ENCODE measurements around the gene NAT9. TPM values are rescaled to one million over a fixed set of nuclear protein-coding genes. Genes with fewer than 3 reads are reported as not detected.

Gene NAT9
- total RNA-seq, 1 donor from 2014 or later, result 66.9 TPM

DNA sequence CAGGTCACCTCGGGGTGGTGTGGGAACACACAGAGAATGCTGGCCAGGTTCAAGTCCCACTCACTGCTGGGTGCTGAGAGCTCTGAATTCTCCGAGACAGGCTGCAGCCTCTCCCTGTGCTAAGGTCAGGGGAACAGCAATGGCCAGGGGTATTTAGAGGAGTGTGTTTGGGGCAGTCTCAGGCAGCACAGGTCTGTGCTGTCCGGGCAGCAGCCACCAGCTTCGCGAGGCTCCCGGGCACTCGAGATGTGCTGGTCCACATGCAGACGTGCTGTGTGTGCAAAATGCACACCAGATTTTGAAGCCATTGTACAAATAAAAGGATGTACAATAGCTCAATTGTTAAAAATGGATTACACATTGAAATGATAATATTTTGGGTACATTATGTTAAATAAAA, 20.6 kb downstream of the NAT9 start:
- H3K36me3 Mint-ChIP-seq (ENCODE audit: low read depth), result no peaks in the 10 kb centered on the region
- no peak for DNase-seq (ENCODE audit: low read depth, low spot score)
- H3K4me1 Mint-ChIP-seq, result peaks cover 40% of the 10 kb centered on the region
- H3K27ac Mint-ChIP-seq (ENCODE audit: unreplicated experiment), result no peak overlapping the region
- no peaks in the 10 kb centered on the region for H3K9me3 Mint-ChIP-seq
- H3K4me3 Mint-ChIP-seq, result no peak overlapping the region
- no peaks in the 10 kb centered on the region for H3K27me3 Mint-ChIP-seq (ENCODE audit: low read depth)
- TF ChIP-seq, protein P1, sequence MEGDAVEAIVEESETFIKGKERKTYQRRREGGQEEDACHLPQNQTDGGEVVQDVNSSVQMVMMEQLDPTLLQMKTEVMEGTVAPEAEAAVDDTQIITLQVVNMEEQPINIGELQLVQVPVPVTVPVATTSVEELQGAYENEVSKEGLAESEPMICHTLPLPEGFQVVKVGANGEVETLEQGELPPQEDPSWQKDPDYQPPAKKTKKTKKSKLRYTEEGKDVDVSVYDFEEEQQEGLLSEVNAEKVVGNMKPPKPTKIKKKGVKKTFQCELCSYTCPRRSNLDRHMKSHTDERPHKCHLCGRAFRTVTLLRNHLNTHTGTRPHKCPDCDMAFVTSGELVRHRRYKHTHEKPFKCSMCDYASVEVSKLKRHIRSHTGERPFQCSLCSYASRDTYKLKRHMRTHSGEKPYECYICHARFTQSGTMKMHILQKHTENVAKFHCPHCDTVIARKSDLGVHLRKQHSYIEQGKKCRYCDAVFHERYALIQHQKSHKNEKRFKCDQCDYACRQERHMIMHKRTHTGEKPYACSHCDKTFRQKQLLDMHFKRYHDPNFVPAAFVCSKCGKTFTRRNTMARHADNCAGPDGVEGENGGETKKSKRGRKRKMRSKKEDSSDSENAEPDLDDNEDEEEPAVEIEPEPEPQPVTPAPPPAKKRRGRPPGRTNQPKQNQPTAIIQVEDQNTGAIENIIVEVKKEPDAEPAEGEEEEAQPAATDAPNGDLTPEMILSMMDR (conservative IDR thresholded peaks at IDR 0.05), result no peak

DNA sequence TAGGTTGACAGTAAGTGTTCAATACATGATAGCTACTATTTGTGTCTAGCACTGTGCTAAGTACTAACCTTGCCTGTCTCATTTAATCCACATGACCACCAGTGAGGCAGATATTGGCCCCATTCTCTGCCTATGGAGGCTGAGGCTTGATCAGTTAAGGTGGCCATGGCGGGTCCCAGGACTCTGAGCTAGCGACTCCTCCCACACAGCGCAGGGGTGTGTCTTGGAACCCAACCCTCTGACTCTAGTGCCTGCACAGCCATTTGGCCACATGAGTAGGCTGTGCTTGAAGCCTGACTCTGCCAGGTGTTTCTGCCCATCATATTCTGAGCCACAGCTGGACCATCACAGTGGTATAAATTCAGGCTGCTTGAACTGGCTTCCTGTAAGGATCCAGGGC, 21.3 kb downstream of the NAT9 start:
- peaks cover 40% of the 10 kb centered on the region for H3K4me1 Mint-ChIP-seq
- H3K27ac Mint-ChIP-seq (ENCODE audit: unreplicated experiment), result no peak overlapping the region
- no peak overlapping the region for H3K4me3 Mint-ChIP-seq

DNA sequence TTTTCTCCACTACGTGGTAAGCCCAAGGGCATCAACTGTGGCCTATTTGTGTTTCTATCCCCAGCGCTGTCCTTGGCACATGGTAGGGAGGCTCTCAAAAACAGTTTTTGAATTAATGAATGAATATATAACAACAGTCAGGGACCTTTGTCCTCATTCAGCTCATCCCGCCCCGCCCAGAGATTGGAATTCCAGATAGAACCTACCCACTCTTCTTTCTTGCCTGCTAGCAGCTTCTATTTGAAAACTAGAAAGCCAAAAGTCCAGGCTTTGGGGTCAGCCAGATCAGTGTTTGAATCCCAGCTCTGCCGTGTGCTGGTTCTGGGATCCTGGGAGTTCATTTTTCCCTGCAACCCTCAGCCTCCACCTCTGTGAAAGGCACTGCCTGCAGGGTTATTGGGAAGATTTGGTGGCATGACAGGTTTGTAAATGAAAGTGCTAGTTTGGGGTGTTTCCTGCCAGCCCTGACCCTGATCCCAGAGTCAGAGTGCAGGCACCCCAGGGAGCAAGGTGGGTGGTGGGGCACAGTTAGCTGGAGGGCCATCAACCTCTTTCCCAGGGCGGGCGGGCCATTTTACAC, 23.2 kb downstream of the NAT9 start:
- DNase-seq (ENCODE audit: low read depth, low spot score), result no peak
- Mint-ChIP-seq H3K36me3 (ENCODE audit: low read depth) (no peaks in the 10 kb centered on the region), H3K4me3 (peak overlapping the region; percentile 83), H3K9me3 (no peaks in the 10 kb centered on the region), H3K4me1 (peaks cover 34% of the 10 kb centered on the region), H3K27me3 (ENCODE audit: low read depth) (no peaks in the 10 kb centered on the region), H3K27ac (ENCODE audit: unreplicated experiment) (no peak overlapping the region)
- TF ChIP-seq, protein P1 (conservative IDR thresholded peaks at IDR 0.05), result no peak

More for the DNA sequence above, 21.3 kb downstream of the NAT9 start:
- no peaks in the 10 kb centered on the region for H3K27me3 Mint-ChIP-seq (ENCODE audit: low read depth)
- TF ChIP-seq, protein P1 (conservative IDR thresholded peaks at IDR 0.05), result no peak
- H3K36me3 Mint-ChIP-seq (ENCODE audit: low read depth), result no peaks in the 10 kb centered on the region
- H3K9me3 Mint-ChIP-seq, result no peaks in the 10 kb centered on the region
- DNase-seq (ENCODE audit: low read depth, low spot score), result no peak

DNA sequence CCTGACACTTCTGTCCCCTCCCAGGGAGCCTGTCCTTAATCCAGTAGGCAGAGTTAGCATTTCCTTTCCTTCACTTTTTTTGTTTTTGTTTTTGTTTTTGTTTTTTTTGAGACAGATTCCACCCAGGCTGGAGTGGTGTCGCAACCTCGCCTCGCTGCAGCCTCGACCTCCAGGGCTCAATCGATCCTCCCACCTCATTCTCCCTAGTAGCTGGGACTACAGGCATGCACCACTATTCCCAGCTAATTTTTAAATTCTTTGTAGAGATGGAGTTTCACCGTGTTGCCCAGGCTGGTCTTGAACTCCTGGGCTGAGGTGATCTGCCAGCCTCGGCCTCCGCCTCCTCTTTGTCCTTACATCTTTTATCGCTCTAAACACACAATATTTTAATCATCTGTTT, 23.7 kb downstream of the NAT9 start:
- no peaks in the 10 kb centered on the region for H3K27me3 Mint-ChIP-seq (ENCODE audit: low read depth)
- H3K4me1 Mint-ChIP-seq, result peaks cover 38% of the 10 kb centered on the region
- TF ChIP-seq, protein P1 (conservative IDR thresholded peaks at IDR 0.05), result no peak
- H3K9me3 Mint-ChIP-seq, result no peaks in the 10 kb centered on the region
- no peak overlapping the region for H3K27ac Mint-ChIP-seq (ENCODE audit: unreplicated experiment)
- peak overlapping the region; percentile 83 for H3K4me3 Mint-ChIP-seq
- no peak for DNase-seq (ENCODE audit: low read depth, low spot score)
- no peaks in the 10 kb centered on the region for H3K36me3 Mint-ChIP-seq (ENCODE audit: low read depth)

DNA sequence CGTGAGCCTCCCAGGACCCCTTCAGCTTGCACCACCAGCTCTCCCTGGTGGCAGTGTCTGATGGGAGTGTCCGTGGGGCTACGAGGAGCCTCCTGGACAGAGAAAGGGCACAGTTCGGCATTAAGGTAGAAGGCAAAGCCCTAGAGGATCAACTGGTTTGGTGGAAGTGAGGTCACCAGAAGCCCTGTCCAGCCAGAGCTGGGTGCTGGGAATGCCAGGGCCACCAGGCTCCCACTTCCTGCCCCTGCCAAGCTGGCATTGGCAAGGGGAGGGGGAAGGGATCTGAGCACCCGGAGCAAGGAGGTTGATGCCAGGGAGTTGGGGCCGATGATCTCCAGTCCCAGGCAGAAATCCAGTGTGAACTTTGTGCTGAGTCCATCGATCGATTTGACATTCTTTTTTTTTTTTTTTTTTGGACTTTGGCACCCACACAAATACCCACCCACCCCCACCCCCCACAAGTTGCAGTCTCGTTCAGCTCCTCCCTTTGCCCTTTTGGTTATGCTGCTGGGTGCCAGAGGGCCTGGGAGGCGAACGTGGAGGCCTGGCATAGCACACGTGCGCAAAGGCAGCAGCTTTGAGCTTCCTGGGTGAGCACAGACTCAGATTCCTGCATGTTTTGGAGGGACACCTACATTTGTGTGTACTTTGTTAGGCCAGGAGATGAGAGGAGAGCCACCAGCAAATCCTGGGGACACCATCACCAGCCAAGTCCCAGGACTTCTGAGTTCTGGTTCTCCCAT, 25.6 kb downstream of the NAT9 start:
- Mint-ChIP-seq H3K36me3 (ENCODE audit: low read depth) (no peaks in the 10 kb centered on the region), H3K4me1 (peaks cover 50% of the 10 kb centered on the region), H3K27ac (ENCODE audit: unreplicated experiment) (no peak overlapping the region), H3K27me3 (ENCODE audit: low read depth) (no peaks in the 10 kb centered on the region), H3K9me3 (no peaks in the 10 kb centered on the region), H3K4me3 (peak overlapping the region; percentile 98)
- DNase-seq (ENCODE audit: low read depth, low spot score), result no peak
- TF ChIP-seq, protein P1 (conservative IDR thresholded peaks at IDR 0.05), result no peak
